ENCODE measurements around the gene PODNL1. TPM values are rescaled to one million over a fixed set of nuclear protein-coding genes. Genes with fewer than 3 reads are reported as not detected.

The PODNL1 gene
- total and polyA plus RNA-seq, 2 of the 8 experiments (the other 6 are each of a cell fraction or from before 2014, with no cell fraction given): 1.0 to 1.5 TPM

GRCh38 chr19:13959962-13960862 is 22.0 kb upstream of the PODNL1 start:
- H3K79me2 ChIP-seq (ENCODE audit: control insufficient read depth in 1 of 2, insufficient read depth in 2 of 2, low read length in 2 of 2): no peaks in the 10 kb centered on the region
- H3K9me3 ChIP-seq (ENCODE audit: insufficient read depth in 2 of 2, low read depth in 1 of 2, low read length in 1 of 2): no peaks in the 10 kb centered on the region
- no peak overlapping the region for H4K5ac ChIP-seq (ENCODE audit: insufficient read length, low read depth, low read length)
- H3K23me2 ChIP-seq (ENCODE audit: low read depth, low read length): peaks cover 13% of the 10 kb centered on the region; the same call in 1 of the 2 replicates
- FAIRE-seq: no peak
- H4K8ac ChIP-seq (ENCODE audit: extremely low read depth, insufficient read depth, low read length): no peak overlapping the region
- H2BK12ac ChIP-seq (ENCODE audit: low read depth, low read length): no peak overlapping the region
- H3K27me3 ChIP-seq (replicated peaks in 1 of 4; ENCODE audit: control insufficient read depth in 3 of 4, extremely low read depth in 1 of 4, insufficient read depth in 3 of 4, low read length in 3 of 4): peaks cover 0 to 4% (median 0%) of the 10 kb centered on the region in 4 experiments; a peak in 2 of 7 replicates
- peaks cover 0 to 9% (median 4%) of the 10 kb centered on the region in 4 experiments; a peak in 4 of 7 replicates for H3K4me1 ChIP-seq (replicated peaks in 1 of 4; ENCODE audit: control insufficient read depth in 3 of 4, insufficient read depth in 4 of 4, low read length in 3 of 4)
- H3K4ac ChIP-seq (replicated peaks; ENCODE audit: insufficient read length, low read depth, low read length): no peak overlapping the region
- ChIA-PET POLR2A (ENCODE audit: partially characterized antibody) (interaction anchor here (0.6 to 4.8 kb wide), 15 partner anchors 7 to 160 kb away, joined by 3 to 48 read pairs (median 4); partner anchors contain the start of genes DCAF15 and RFX1), CTCF (ENCODE audit: partially characterized antibody) (interaction anchor here (0.6 to 7.8 kb wide), 23 partner anchors 8 to 137 kb away, joined by 3 to 77 read pairs (median 4); partner anchors contain the start of genes IL27RA and PODNL1)
- no peaks in the 10 kb centered on the region; the same call in 1 of the 2 replicates for H3K79me1 ChIP-seq (ENCODE audit: low read depth, low read length)
- no peak overlapping the region; the same call in 1 of the 2 replicates for H3K27ac ChIP-seq (ENCODE audit: low read depth, low read length)
- no peak overlapping the region for H2BK15ac ChIP-seq (ENCODE audit: low read length)
- H3K4me3 ChIP-seq (ENCODE audit: extremely low read depth in 1 of 4, insufficient read depth in 2 of 4, low read depth in 3 of 4, low read length in 4 of 4): no peak overlapping the region
- TF ChIP-seq RAD21 (IDR thresholded peaks at IDR 0.05 in 1 of 2, conservative IDR thresholded peaks at IDR 0.05 in 1 of 2; ENCODE audit: low read depth in 2 of 2, low read length in 2 of 2): peak; percentile 16 to 51; a peak in 3 of 4 replicates
- no peak for TF ChIP-seq MAX (IDR thresholded peaks at IDR 0.05)
- TF ChIP-seq CTCF (IDR thresholded peaks at IDR 0.05; ENCODE audit: control extremely low read depth in 1 of 3, insufficient read depth in 1 of 3, low read depth in 1 of 3, low read length in 3 of 3): peak; percentile 44 to 68 (median 60)
- peak in 1 of 2 experiments; percentile 73 for DNase-seq (ENCODE audit: low read depth in 1 of 2, low spot score in 2 of 2)
- no peak overlapping the region for H3K23ac ChIP-seq (ENCODE audit: insufficient read length)
- no peak overlapping the region for H3K56ac ChIP-seq (replicated peaks; ENCODE audit: insufficient read length, low read depth, low read length)
- no peak overlapping the region for H4K91ac ChIP-seq (replicated peaks; ENCODE audit: insufficient read length, low read length)
- H4K20me1 ChIP-seq (replicated peaks in 1 of 2; ENCODE audit: control insufficient read depth in 1 of 2, insufficient read depth in 2 of 2, low read length in 2 of 2): peaks cover 0 to 10% of the 10 kb centered on the region in 2 experiments
- peaks cover 17 to 40% (median 39%) of the 10 kb centered on the region in 4 experiments for H3K36me3 ChIP-seq (ENCODE audit: control insufficient read depth in 2 of 4, insufficient read depth in 4 of 4, low read length in 3 of 4)
- H2AK5ac ChIP-seq (ENCODE audit: low read depth, low read length): no peak overlapping the region; the same call in 1 of the 2 replicates
- H2AFZ ChIP-seq (ENCODE audit: low read length): no peak overlapping the region
- no peak overlapping the region for H3K18ac ChIP-seq (ENCODE audit: extremely low read depth, low read length)
- H2BK5ac ChIP-seq (ENCODE audit: low read depth, low read length): peak overlapping the region; percentile 2; the same call in 1 of the 2 replicates
- no peak overlapping the region for H3K14ac ChIP-seq (ENCODE audit: insufficient read length)
- WGBS, 2 experiments (ENCODE audit: extremely low coverage in 1 of 2, insufficient coverage in 1 of 2, insufficient read length in 1 of 2, insufficient replicate concordance in 2 of 2, low coverage in 1 of 2, low lambda C conversion rate in 2 of 2, missing lambda C conversion rate in 1 of 2): 91% methylated on average over 27 of the region's 27 CpGs; no CpG with 5 or more reads in 1 of the 2 experiments
- no peak overlapping the region for H2BK120ac ChIP-seq (replicated peaks; ENCODE audit: low read depth, low read length)
- H3K9ac ChIP-seq (replicated peaks in 1 of 4; ENCODE audit: extremely low read depth in 1 of 4, low read depth in 3 of 4, low read length in 3 of 4): no peak overlapping the region
- no peak overlapping the region for H2BK20ac ChIP-seq (ENCODE audit: low read length)
- H3K4me2 ChIP-seq (ENCODE audit: insufficient read depth in 1 of 2, low read depth in 2 of 2, low read length in 2 of 2): no peak overlapping the region

Data from H1 (cell line).